ENCODE results near the gene PRKAR1B.

Gene PRKAR1B

DNA sequence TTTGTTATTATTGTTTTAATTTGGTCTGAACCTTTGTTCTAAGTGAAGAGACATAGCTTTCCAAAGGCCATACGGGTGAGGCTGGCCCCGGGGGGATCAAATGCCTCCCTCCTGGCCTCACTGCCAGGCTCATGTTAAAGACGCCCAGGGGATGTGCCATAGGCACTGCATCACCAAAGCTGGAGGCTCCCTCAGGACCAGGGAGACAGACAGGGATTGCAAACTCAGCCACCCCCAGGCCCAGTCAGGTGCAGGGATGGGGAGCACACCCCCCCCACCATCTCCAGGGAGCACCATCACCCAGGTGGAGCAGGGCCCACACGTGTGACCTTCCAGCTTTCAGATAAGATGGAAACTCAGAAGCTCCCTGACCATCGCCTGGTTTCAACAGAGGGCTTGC, 96.5 kb downstream of the PRKAR1B start:
- H3K9me3 ChIP-seq (ENCODE audit: insufficient read depth, low read length), result peaks cover 7% of the 10 kb centered on the region
- no peak overlapping the region for H3K9ac ChIP-seq (ENCODE audit: insufficient read length, low read depth)
- H3K27me3 ChIP-seq (ENCODE audit: insufficient read depth, insufficient read length), result no peaks in the 10 kb centered on the region
- H3K4me1 ChIP-seq (ENCODE audit: insufficient read depth, insufficient read length), result peaks cover 4% of the 10 kb centered on the region
- H3K4me3 ChIP-seq (ENCODE audit: insufficient read length, low read depth), result no peak overlapping the region
- TF ChIP-seq SUZ12 (IDR thresholded peaks at IDR 0.05; ENCODE audit: extremely low read depth, insufficient read depth, insufficient read length) (no peak), YY1 (IDR thresholded peaks at IDR 0.05; ENCODE audit: insufficient read depth, insufficient read length) (no peak), ZNF274 (IDR thresholded peaks at IDR 0.05; ENCODE audit: low read depth, low read length) (no peak)
- no peak for DNase-seq (ENCODE audit: low read depth, low spot score)
- no peaks in the 10 kb centered on the region for H3K36me3 ChIP-seq (ENCODE audit: insufficient read depth, insufficient read length, low read length)

DNA sequence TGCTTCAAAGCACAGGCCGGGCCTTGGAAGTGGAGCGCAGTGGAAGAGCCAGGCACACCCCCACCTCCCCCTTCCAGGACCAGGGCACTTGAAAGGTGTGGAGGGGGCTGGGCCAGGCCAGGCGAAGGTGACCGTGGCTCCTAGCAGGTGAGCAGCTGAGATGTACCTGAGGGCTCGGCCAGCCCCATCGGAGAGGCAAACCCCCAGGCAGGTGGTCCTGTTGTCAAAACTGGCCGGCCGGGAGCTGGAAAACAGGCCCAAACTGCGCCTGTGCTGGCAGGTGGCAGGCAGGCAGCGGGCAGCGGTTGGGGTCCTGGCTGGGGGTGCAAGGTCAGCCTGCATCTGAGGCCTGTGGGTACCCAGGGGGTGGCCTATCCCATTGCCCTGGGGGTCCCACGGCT, 97.0 kb downstream of the PRKAR1B start:
- H3K36me3 ChIP-seq (ENCODE audit: insufficient read depth, insufficient read length, low read length), result no peaks in the 10 kb centered on the region
- H3K27me3 ChIP-seq (ENCODE audit: insufficient read depth, insufficient read length), result no peaks in the 10 kb centered on the region
- DNase-seq (ENCODE audit: low read depth, low spot score), result no peak
- no peak overlapping the region for H3K4me3 ChIP-seq (ENCODE audit: insufficient read length, low read depth)
- no peak for TF ChIP-seq SUZ12 (IDR thresholded peaks at IDR 0.05; ENCODE audit: extremely low read depth, insufficient read depth, insufficient read length)
- no peak for TF ChIP-seq YY1 (IDR thresholded peaks at IDR 0.05; ENCODE audit: insufficient read depth, insufficient read length)
- TF ChIP-seq ZNF274 (IDR thresholded peaks at IDR 0.05; ENCODE audit: low read depth, low read length), result no peak
- H3K9me3 ChIP-seq (ENCODE audit: insufficient read depth, low read length), result peaks cover 11% of the 10 kb centered on the region
- peaks cover 4% of the 10 kb centered on the region for H3K4me1 ChIP-seq (ENCODE audit: insufficient read depth, insufficient read length)
- no peak overlapping the region for H3K9ac ChIP-seq (ENCODE audit: insufficient read length, low read depth)

DNA sequence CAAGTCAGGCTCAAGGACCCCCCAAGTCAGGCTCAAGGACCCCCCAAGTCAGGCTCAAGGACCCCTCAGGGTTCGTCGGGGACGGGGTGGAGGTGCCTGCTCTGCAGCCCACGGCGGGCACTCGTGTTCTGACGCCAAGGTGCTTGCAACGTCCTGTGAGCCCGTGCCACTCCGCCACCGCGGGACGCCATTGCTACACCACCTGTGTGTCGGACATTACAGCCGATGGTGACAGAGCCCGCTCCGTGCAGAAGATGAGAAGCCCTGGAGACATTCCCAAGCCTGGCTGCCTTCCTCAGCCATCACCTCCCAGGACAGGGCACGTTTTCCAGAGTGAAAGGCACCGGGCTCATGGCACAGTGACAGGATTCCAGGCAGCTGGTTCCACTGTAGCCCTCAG, 98.3 kb downstream of the PRKAR1B start:
- Histone ChIP-seq H3K4me1 (ENCODE audit: insufficient read depth, insufficient read length) (peaks cover 4% of the 10 kb centered on the region), H3K27me3 (ENCODE audit: insufficient read depth, insufficient read length) (no peaks in the 10 kb centered on the region), H3K36me3 (ENCODE audit: insufficient read depth, insufficient read length, low read length) (no peaks in the 10 kb centered on the region), H3K9ac (ENCODE audit: insufficient read length, low read depth) (no peak overlapping the region), H3K4me3 (ENCODE audit: insufficient read length, low read depth) (no peak overlapping the region), H3K9me3 (ENCODE audit: insufficient read depth, low read length) (peaks cover 18% of the 10 kb centered on the region)
- DNase-seq (ENCODE audit: low read depth, low spot score), result no peak
- TF ChIP-seq ZNF274 (IDR thresholded peaks at IDR 0.05; ENCODE audit: low read depth, low read length) (no peak), SUZ12 (IDR thresholded peaks at IDR 0.05; ENCODE audit: extremely low read depth, insufficient read depth, insufficient read length) (no peak), YY1 (IDR thresholded peaks at IDR 0.05; ENCODE audit: insufficient read depth, insufficient read length) (no peak)

DNA sequence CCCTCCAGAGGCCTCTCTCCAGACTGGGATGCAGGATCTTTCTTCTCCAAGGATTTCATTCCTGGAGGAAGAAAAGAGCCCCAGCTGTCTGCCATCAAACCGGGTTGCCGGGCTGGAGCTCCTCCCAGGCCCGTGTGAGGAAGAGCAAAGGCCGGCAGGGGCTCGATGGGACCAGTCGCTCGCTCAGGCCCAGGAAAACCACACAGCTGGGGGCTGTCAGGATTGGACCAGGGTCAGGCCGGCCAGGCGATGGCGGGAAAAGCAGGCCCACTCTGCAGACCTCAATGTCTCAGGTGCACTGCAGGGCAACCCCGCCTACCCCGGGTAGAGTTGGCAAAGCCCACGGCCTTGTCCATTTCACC, 98.7 kb downstream of the PRKAR1B start:
- Histone ChIP-seq H3K36me3 (ENCODE audit: insufficient read depth, insufficient read length, low read length) (no peaks in the 10 kb centered on the region), H3K27me3 (ENCODE audit: insufficient read depth, insufficient read length) (no peaks in the 10 kb centered on the region), H3K9ac (ENCODE audit: insufficient read length, low read depth) (no peak overlapping the region), H3K4me3 (ENCODE audit: insufficient read length, low read depth) (no peak overlapping the region), H3K9me3 (ENCODE audit: insufficient read depth, low read length) (peaks cover 18% of the 10 kb centered on the region), H3K4me1 (ENCODE audit: insufficient read depth, insufficient read length) (peaks cover 4% of the 10 kb centered on the region)
- no peak for TF ChIP-seq YY1 (IDR thresholded peaks at IDR 0.05; ENCODE audit: insufficient read depth, insufficient read length)
- TF ChIP-seq SUZ12 (IDR thresholded peaks at IDR 0.05; ENCODE audit: extremely low read depth, insufficient read depth, insufficient read length), result no peak
- no peak for TF ChIP-seq ZNF274 (IDR thresholded peaks at IDR 0.05; ENCODE audit: low read depth, low read length)
- DNase-seq (ENCODE audit: low read depth, low spot score), result no peak

DNA sequence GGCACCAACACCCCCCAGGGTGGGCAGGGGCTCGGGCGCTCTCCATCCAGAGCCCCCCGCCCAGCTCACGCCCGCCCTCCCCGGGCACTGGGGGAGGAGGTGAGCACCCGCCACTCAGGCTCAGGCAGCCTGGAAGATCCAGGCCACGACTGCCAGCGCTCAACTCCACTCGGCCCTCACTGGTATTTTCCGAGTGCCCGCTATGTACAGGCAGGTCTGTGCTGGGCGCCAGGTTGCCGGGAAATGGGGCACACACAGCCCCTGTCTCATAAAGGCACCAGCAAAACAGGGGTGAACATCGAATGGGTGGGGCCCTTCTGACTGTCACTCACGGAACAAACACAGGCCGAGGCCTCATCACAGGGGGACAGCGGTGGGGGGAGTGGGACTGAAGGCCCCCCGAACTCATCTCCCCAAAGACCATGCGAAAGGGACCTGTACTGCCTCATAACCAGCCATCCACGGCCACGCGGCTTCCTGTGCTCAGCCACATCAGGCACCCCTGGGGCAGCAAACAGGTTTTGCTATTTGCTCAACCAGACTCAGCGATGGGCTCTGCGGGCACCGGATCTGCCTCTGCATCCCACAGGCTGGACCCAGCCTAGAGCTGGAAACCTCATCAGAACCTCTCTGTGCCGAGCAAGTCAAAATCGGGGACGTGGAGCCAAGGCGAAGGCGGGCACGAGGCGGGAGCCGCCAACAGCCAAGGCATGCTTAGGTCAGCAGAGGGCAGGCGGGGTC, 99.2 kb downstream of the PRKAR1B start:
- peaks cover 4% of the 10 kb centered on the region for H3K4me1 ChIP-seq (ENCODE audit: insufficient read depth, insufficient read length)
- H3K9me3 ChIP-seq (ENCODE audit: insufficient read depth, low read length), result peaks cover 18% of the 10 kb centered on the region

DNA sequence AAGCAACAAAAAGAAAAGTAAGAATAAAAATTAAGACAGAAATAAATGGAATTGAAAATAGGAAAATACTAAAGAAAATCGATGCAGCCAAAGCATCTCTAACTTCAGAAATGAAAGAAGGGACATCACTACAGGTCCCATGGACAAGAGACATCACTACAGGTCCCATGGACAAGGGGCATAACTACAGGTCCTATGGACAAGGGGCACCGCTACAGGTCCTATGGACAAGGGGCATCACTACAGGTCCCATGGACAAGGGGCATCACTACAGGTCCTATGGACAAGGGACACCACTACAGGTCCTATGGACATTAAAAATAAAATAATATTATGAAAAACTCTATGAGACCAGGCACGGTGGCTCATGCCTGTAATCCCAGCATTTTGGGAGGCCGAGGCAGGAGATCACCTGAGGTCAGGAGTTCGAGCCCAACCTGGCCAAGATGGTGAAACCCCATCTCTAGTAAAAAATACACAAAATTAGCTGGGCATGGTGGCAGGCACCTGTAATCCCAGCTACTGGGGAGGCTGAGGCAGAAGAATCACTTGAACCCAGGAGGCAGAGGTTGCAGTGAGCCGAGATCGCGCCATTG, 101.6 kb downstream of the PRKAR1B start:
- no peak overlapping the region for H3K9ac ChIP-seq (ENCODE audit: insufficient read length, low read depth)

More for the DNA sequence above, 99.2 kb downstream of the PRKAR1B start:
- H3K4me3 ChIP-seq (ENCODE audit: insufficient read length, low read depth), result no peak overlapping the region
- no peak for DNase-seq (ENCODE audit: low read depth, low spot score)
- no peak overlapping the region for H3K9ac ChIP-seq (ENCODE audit: insufficient read length, low read depth)
- no peaks in the 10 kb centered on the region for H3K36me3 ChIP-seq (ENCODE audit: insufficient read depth, insufficient read length, low read length)
- TF ChIP-seq SUZ12 (IDR thresholded peaks at IDR 0.05; ENCODE audit: extremely low read depth, insufficient read depth, insufficient read length), result no peak
- no peak for TF ChIP-seq ZNF274 (IDR thresholded peaks at IDR 0.05; ENCODE audit: low read depth, low read length)
- no peak for TF ChIP-seq YY1 (IDR thresholded peaks at IDR 0.05; ENCODE audit: insufficient read depth, insufficient read length)
- H3K27me3 ChIP-seq (ENCODE audit: insufficient read depth, insufficient read length), result no peaks in the 10 kb centered on the region

DNA sequence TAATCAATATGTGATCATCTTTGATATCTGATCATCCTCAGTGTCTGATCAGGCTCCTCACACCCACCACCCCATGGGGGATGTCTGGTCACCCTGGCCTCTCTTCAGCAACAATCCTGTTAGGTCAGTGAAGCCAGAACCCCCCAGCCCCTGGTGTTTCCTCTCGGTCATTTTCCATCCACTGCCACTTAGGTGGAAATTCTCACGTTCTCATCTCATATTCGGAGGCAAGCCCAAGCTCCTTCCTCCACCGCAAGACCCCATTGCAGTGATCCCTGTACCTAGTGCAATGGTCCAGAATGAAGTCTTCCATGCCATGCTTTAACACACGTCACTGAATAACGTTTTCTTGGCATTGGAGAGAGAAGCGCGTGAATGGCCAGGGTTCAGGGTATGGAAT, 103.6 kb downstream of the PRKAR1B start:
- no peak overlapping the region for H3K4me3 ChIP-seq (ENCODE audit: insufficient read length, low read depth)
- no peaks in the 10 kb centered on the region for H3K4me1 ChIP-seq (ENCODE audit: insufficient read depth, insufficient read length)
- peaks cover 3% of the 10 kb centered on the region for H3K36me3 ChIP-seq (ENCODE audit: insufficient read depth, insufficient read length, low read length)
- no peak overlapping the region for H3K9ac ChIP-seq (ENCODE audit: insufficient read length, low read depth)
- no peak for TF ChIP-seq YY1 (IDR thresholded peaks at IDR 0.05; ENCODE audit: insufficient read depth, insufficient read length)
- H3K9me3 ChIP-seq (ENCODE audit: insufficient read depth, low read length), result peaks cover 37% of the 10 kb centered on the region
- no peaks in the 10 kb centered on the region for H3K27me3 ChIP-seq (ENCODE audit: insufficient read depth, insufficient read length)
- DNase-seq (ENCODE audit: low read depth, low spot score), result no peak

More for the DNA sequence above, 101.6 kb downstream of the PRKAR1B start:
- H3K27me3 ChIP-seq (ENCODE audit: insufficient read depth, insufficient read length), result no peaks in the 10 kb centered on the region
- peaks cover 4% of the 10 kb centered on the region for H3K4me1 ChIP-seq (ENCODE audit: insufficient read depth, insufficient read length)
- TF ChIP-seq ZNF274 (IDR thresholded peaks at IDR 0.05; ENCODE audit: low read depth, low read length), result no peak
- no peak for TF ChIP-seq SUZ12 (IDR thresholded peaks at IDR 0.05; ENCODE audit: extremely low read depth, insufficient read depth, insufficient read length)
- no peak for TF ChIP-seq YY1 (IDR thresholded peaks at IDR 0.05; ENCODE audit: insufficient read depth, insufficient read length)
- no peak for DNase-seq (ENCODE audit: low read depth, low spot score)
- peaks cover 34% of the 10 kb centered on the region for H3K9me3 ChIP-seq (ENCODE audit: insufficient read depth, low read length)
- no peak overlapping the region for H3K4me3 ChIP-seq (ENCODE audit: insufficient read length, low read depth)
- no peaks in the 10 kb centered on the region for H3K36me3 ChIP-seq (ENCODE audit: insufficient read depth, insufficient read length, low read length)

Data from NT2/D1 (cell line).